GM23248 (cell line): ENCODE results near the gene MTHFSD. TPM values are rescaled to one million over a fixed set of nuclear protein-coding genes. Genes with fewer than 3 reads are reported as not detected.
A peak's percentile ranks its signal among the peaks of the same experiment; 100 is the strongest.

Source experiments
- DNase-seq: peaks from one replicate; pipeline ENCODE4 v3.0.0-alpha.2; 2015
- H2AFZ ChIP-seq: fragments of 200-600 bp; sonication (generic); 2 replicates; pipeline ENCODE4 v1.6.1; 2016; ENCODE audit warnings: antibody characterized with exemption
- H3F3A ChIP-seq: fragments of 200-600 bp; sonication (generic); 2 replicates; pipeline ENCODE4 v1.6.1; 2016; ENCODE audit warnings: mild to moderate bottlenecking, antibody characterized with exemption, mixed run types; ENCODE audit not compliant: insufficient read depth
- H3K27ac ChIP-seq: fragments of 200-600 bp; sonication (generic); 2 replicates; pipeline ENCODE4 v1.5.1; 2016; ENCODE audit warnings: mild to moderate bottlenecking
- H3K27me3 ChIP-seq: fragments of 200-600 bp; sonication (generic); replicated peaks from 2 replicates; pipeline ENCODE4 v1.6.1; 2016; ENCODE audit warnings: mild to moderate bottlenecking; ENCODE audit not compliant: insufficient read depth
- H3K36me3 ChIP-seq: fragments of 200-600 bp; sonication (generic); 2 replicates; pipeline ENCODE4 v1.6.1; 2016; ENCODE audit warnings: low read depth, mild to moderate bottlenecking
- H3K4me1 ChIP-seq: fragments of 200-600 bp; sonication (generic); 2 replicates; pipeline ENCODE4 v1.6.1; 2016; ENCODE audit warnings: mild to moderate bottlenecking; ENCODE audit not compliant: insufficient read depth
- H3K4me2 ChIP-seq: fragments of 200-600 bp; sonication (generic); one replicate; pipeline ENCODE4 v1.6.1; 2016; ENCODE audit warnings: mild to moderate bottlenecking; ENCODE audit not compliant: unreplicated experiment
- H3K4me3 ChIP-seq: fragments of 200-600 bp; sonication (generic); 2 replicates; pipeline ENCODE4 v1.5.1; 2016; ENCODE audit warnings: mild to moderate bottlenecking
- H3K79me2 ChIP-seq: fragments of 200-600 bp; sonication (generic); 2 replicates; pipeline ENCODE4 v1.6.1; 2016; ENCODE audit warnings: mild to moderate bottlenecking; ENCODE audit not compliant: insufficient read depth
- H3K9ac ChIP-seq: fragments of 200-600 bp; sonication (generic); 2 replicates; pipeline ENCODE4 v1.6.1; 2016; ENCODE audit warnings: mild to moderate bottlenecking
- H3K9me2 ChIP-seq: fragments of 200-600 bp; sonication (generic); 2 replicates; pipeline ENCODE4 v1.6.1; 2016; ENCODE audit warnings: mixed run types, mild to moderate bottlenecking, moderate library complexity; ENCODE audit not compliant: insufficient read depth
- H3K9me3 ChIP-seq: fragments of 200-600 bp; sonication (generic); one replicate; pipeline ENCODE4 v1.6.1; 2017; ENCODE audit warnings: low read depth
- H4K20me1 ChIP-seq: fragments of 200-600 bp; sonication (generic); 2 replicates; pipeline ENCODE4 v1.6.0; 2016; ENCODE audit not compliant: insufficient read depth
- EZH2 ChIP-seq: fragments of 200-600 bp; sonication (generic); IDR thresholded peaks from 2 replicates; pipeline ENCODE4 v1.6.1; 2018; ENCODE audit warnings: antibody characterized with exemption, mild to moderate bottlenecking; ENCODE audit not compliant: insufficient read depth, poor library complexity, severe bottlenecking
- EZH2phosphoT487 ChIP-seq: fragments of 200-600 bp; sonication (generic); IDR thresholded peaks from 2 replicates; pipeline ENCODE4 v1.6.1; 2018; ENCODE audit warnings: antibody characterized with exemption, moderate library complexity, mild to moderate bottlenecking, low read depth; ENCODE audit not compliant: insufficient read depth
- WGBS, 2 experiments: methylation state at CpG; one replicate each; pipeline ENCODE4 v1.1.6; 2015 to 2017; ENCODE audit warnings: low lambda C conversion rate in 2 of 2, low coverage in 1 of 2; ENCODE audit errors: missing lambda C conversion rate in 2 of 2; 5-methylcytosine and 5-hydroxymethylcytosine counted together
- in situ Hi-C: fragments of 300-500 bp; cut with MboI; formaldehyde crosslinking; loops from 2 replicates; pipeline ENCODE4 v1.15.0; 2020
- polyA plus RNA-seq: library from polyadenylated mRNA; unstranded; fragments of >200 nt; fragmentation: Nextera tagmentation; extraction: Ambion mirVana; gene quantifications from 2 replicates; pipeline ENCODE4 v1.2.1, GENCODE V29; 2016
- total RNA-seq: library from RNA; depleted of rRNA; stranded (reverse); fragments of >200 nt; shearing (Covaris generic); gene quantifications from 2 replicates; pipeline ENCODE4 v1.2.3, GENCODE V29; 2014

Gene MTHFSD
- total and polyA plus RNA-seq, 2 experiments from 2014 or later, result 12.9 to 14.0 TPM

- H4K20me1 ChIP-seq, result no peaks in the 10 kb centered on the region
- H3F3A ChIP-seq, result 0 out of 2 replicates have a peak, but pooled peaks cover 10% of the 10 kb centered on the region
- H3K4me2 ChIP-seq, result peak overlapping the region; percentile 70
- in situ Hi-C loops, result loop anchor here (5.0 kb wide), 1 partner anchor 718 kb away; no protein-coding TSS in a partner anchor
- peaks cover 18% of the 10 kb centered on the region; the same call in 1 of the 2 replicates for H3K4me1 ChIP-seq
- H3K9ac ChIP-seq, result peak overlapping the region; percentile 88
- no peak for DNase-seq
- H2AFZ ChIP-seq, result peak overlapping the region; percentile 77
- peak overlapping the region; percentile 79 for H3K4me3 ChIP-seq
- H3K79me2 ChIP-seq, result peaks cover 60% of the 10 kb centered on the region
- TF ChIP-seq EZH2phosphoT487, result no peak
- TF ChIP-seq EZH2, result no peak
- WGBS, 2 experiments, result 8 to 9% methylated on average over 31 to 33 of the region's 33 CpGs
- H3K9me3 ChIP-seq, result no peaks in the 10 kb centered on the region
- H3K27me3 ChIP-seq, result peaks cover 19% of the 10 kb centered on the region
- H3K27ac ChIP-seq, result peak overlapping the region; percentile 41
- H3K36me3 ChIP-seq, result no peaks in the 10 kb centered on the region
- no peaks in the 10 kb centered on the region for H3K9me2 ChIP-seq
These were observed 13.9 kb upstream of the MTHFSD start for GRCh38 chr16:86568677-86569623.

DNA sequence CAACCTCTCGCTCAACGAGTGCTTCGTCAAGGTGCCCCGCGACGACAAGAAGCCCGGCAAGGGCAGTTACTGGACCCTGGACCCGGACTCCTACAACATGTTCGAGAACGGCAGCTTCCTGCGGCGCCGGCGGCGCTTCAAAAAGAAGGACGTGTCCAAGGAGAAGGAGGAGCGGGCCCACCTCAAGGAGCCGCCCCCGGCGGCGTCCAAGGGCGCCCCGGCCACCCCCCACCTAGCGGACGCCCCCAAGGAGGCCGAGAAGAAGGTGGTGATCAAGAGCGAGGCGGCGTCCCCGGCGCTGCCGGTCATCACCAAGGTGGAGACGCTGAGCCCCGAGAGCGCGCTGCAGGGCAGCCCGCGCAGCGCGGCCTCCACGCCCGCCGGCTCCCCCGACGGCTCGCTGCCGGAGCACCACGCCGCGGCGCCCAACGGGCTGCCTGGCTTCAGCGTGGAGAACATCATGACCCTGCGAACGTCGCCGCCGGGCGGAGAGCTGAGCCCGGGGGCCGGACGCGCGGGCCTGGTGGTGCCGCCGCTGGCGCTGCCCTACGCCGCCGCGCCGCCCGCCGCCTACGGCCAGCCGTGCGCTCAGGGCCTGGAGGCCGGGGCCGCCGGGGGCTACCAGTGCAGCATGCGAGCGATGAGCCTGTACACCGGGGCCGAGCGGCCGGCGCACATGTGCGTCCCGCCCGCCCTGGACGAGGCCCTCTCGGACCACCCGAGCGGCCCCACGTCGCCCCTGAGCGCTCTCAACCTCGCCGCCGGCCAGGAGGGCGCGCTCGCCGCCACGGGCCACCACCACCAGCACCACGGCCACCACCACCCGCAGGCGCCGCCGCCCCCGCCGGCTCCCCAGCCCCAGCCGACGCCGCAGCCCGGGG is 12.9 kb upstream of the MTHFSD start:
- Histone ChIP-seq H3K4me2 (peak overlapping the region; percentile 70), H2AFZ (peak overlapping the region; percentile 77), H3K27me3 (peaks cover 20% of the 10 kb centered on the region), H3K9me2 (no peaks in the 10 kb centered on the region), H4K20me1 (no peaks in the 10 kb centered on the region), H3K36me3 (no peaks in the 10 kb centered on the region), H3K27ac (peak overlapping the region; percentile 55), H3K4me1 (peaks cover 18% of the 10 kb centered on the region; the same call in 1 of the 2 replicates), H3K4me3 (peak overlapping the region; percentile 79), H3K9ac (peak overlapping the region; percentile 88), H3F3A (0 out of 2 replicates have a peak, but pooled peaks cover 6% of the 10 kb centered on the region), H3K9me3 (no peaks in the 10 kb centered on the region), H3K79me2 (peaks cover 50% of the 10 kb centered on the region)
- DNase-seq, result peak; percentile 71
- in situ Hi-C loops, result loop anchor here (5.0 kb wide), 1 partner anchor 719 kb away; no protein-coding TSS in a partner anchor
- TF ChIP-seq EZH2phosphoT487 (no peak), EZH2 (no peak)
- WGBS, 2 experiments, result 2% methylated on average over 73 to 113 of the region's 116 CpGs

DNA sequence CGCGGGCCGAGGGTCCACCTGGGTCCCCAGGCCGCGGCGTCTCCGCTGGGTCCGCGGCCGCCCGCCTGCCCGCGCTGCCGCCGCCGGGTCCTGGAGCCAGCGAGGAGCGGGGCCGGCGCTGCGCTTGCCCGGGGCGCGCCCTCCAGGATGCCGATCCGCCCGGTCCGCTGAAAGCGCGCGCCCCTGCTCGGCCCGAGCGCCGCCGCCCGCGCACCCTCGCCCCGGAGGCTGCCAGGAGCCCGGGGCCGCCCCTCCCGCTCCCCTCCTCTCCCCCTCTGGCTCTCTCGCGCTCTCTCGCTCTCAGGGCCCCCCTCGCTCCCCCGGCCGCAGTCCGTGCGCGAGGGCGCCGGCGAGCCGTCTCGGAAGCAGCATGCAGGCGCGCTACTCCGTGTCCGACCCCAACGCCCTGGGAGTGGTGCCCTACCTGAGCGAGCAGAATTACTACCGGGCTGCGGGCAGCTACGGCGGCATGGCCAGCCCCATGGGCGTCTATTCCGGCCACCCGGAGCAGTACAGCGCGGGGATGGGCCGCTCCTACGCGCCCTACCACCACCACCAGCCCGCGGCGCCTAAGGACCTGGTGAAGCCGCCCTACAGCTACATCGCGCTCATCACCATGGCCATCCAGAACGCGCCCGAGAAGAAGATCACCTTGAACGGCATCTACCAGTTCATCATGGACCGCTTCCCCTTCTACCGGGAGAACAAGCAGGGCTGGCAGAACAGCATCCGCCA is 12.1 kb upstream of the MTHFSD start:
- in situ Hi-C loops, result loop anchor here (5.0 kb wide), 1 partner anchor 720 kb away; no protein-coding TSS in a partner anchor
- TF ChIP-seq EZH2, result no peak
- TF ChIP-seq EZH2phosphoT487, result no peak
- no peaks in the 10 kb centered on the region for H3K9me2 ChIP-seq
- H3K27ac ChIP-seq, result peak overlapping the region; percentile 55
- H3K9ac ChIP-seq, result peak overlapping the region; percentile 88
- H3K4me1 ChIP-seq, result peaks cover 18% of the 10 kb centered on the region; the same call in 1 of the 2 replicates
- peaks cover 20% of the 10 kb centered on the region for H3K27me3 ChIP-seq
- H3K79me2 ChIP-seq, result peaks cover 42% of the 10 kb centered on the region
- no peaks in the 10 kb centered on the region for H3K36me3 ChIP-seq
- H3K4me3 ChIP-seq, result peak overlapping the region; percentile 79
- no peaks in the 10 kb centered on the region for H3K9me3 ChIP-seq
- H3F3A ChIP-seq, result 0 out of 2 replicates have a peak, but pooled peaks cover 6% of the 10 kb centered on the region
- no peaks in the 10 kb centered on the region for H4K20me1 ChIP-seq
- DNase-seq, result peak; percentile 82
- WGBS, 2 experiments, result 3 to 5% methylated on average over 39 to 51 of the region's 88 CpGs
- H3K4me2 ChIP-seq, result peak overlapping the region; percentile 67
- H2AFZ ChIP-seq, result peak overlapping the region; percentile 77
